Vagina (tissue), 2 donors: ENCODE measurements around the gene JAKMIP3. TPM values are rescaled to one million over a fixed set of nuclear protein-coding genes. Genes with fewer than 3 reads are reported as not detected.

Source experiments
- DNase-seq, 2 donors: peaks; one replicate each; pipeline ENCODE4 v3.0.0-alpha.2; 2017; ENCODE audit errors: extremely low spot score in 2 of 2
- H3K27ac ChIP-seq: fragments of 200-600 bp; sonication (generic); one replicate; pipeline ENCODE4 v1.5.1; 2019
- H3K27me3 ChIP-seq: fragments of 200-600 bp; sonication (generic); one replicate; pipeline ENCODE4 v1.5.1; 2019
- H3K36me3 ChIP-seq, 2 donors: fragments of 200-600 bp; sonication (generic); one replicate each; pipeline ENCODE4 v1.5.1; 2017 to 2019
- H3K4me1 ChIP-seq: fragments of 200-600 bp; sonication (generic); one replicate; pipeline ENCODE4 v1.5.1; 2019
- H3K4me3 ChIP-seq, 2 donors: fragments of 200-600 bp; sonication (generic); 1 replicate in 1 of 2; 2 replicates in 1 of 2; pipeline ENCODE4 v1.5.1; 2016 to 2019
- H3K9me3 ChIP-seq: fragments of 200-600 bp; sonication (generic); one replicate; pipeline ENCODE4 v1.5.1; 2019
- CTCF ChIP-seq, 3 experiments: fragments of 450-650 bp in 2 of 3; fragments of 200-600 bp in 1 of 3; sonication (generic) in 1 of 3; IDR thresholded peaks; one replicate each; pipeline ENCODE4 v1.5.1; 2017 to 2019; ENCODE audit warnings: antibody characterized with exemption in 3 of 3, mild to moderate bottlenecking in 2 of 3, moderate library complexity in 2 of 3
- POLR2A ChIP-seq, 2 donors: fragments of 450-650 bp; IDR thresholded peaks; one replicate each; pipeline ENCODE4 v1.6.1; 2017; ENCODE audit warnings: antibody characterized with exemption in 2 of 2, mild to moderate bottlenecking in 2 of 2, moderate library complexity in 2 of 2
- POLR2AphosphoS5 ChIP-seq, 2 donors: sonication (generic); formaldehyde crosslinking; IDR thresholded peaks; one replicate each; pipeline ENCODE4 v1.9.0; 2017; ENCODE audit warnings: antibody characterized with exemption in 2 of 2, mild to moderate bottlenecking in 2 of 2, low read depth in 1 of 2; ENCODE audit not compliant: insufficient read depth in 1 of 2
- intact Hi-C: fragments of 100-400 bp; cut with DNase I; formaldehyde crosslinking; loops from one replicate; pipeline ENCODE4 v1.15.1; 2023
- total RNA-seq: library from RNA; depleted of rRNA; stranded (reverse); fragments of >200 nt; gene quantifications from one replicate; pipeline ENCODE4 v1.2.3, GENCODE V29; 2016

Gene JAKMIP3
- total RNA-seq, 1 donor from 2014 or later: 0.49 TPM

DNA sequence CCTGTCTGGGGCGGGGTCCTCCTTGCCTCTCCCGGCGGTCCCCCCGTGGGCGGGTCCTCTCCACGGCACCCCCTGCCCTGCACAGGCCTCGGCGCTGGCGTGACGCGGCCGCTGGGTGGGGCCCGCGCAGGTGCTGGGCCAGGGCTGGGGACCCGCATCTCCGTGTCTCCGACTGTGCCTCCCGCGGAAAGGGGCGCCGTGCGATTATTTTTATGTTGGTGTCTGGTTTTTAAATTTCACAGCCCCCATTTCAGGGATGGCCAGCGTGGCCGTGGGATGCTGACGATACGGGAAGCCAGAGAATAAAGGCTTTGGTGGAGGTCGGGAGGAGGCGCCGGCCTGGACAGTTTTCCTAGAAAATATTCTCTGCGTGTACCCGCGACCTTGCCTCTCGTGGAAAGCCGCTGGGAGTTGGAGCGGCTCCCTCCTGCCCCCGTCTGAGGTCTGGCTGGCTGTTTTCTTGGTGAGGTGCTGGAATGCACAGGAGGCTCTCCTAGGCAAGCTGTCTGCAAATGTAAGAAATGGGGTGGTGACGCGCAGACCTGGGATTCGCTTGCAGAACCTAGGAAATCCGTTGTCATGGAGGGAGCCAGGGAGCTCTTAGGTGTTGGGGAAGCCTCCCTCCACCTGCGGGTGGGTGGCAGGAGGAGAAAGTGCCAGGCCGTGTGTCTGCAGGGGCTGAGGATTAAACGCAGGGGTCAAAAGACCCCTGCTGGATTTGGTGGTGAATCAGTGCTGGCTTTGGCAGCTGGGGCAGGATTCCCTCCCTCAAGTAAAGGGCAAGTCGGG is 28.7 kb upstream of the JAKMIP3 start:
- Histone ChIP-seq H3K4me1 (peaks cover 6% of the 10 kb centered on the region), H3K27ac (no peak overlapping the region)
- intact Hi-C loops: no loop called here

GRCh38 chr10:132037676-132037975 is 28.1 kb upstream of the JAKMIP3 start:
- no peak for DNase-seq
- intact Hi-C loops: no loop called here
- Histone ChIP-seq H3K4me1 (peaks cover 6% of the 10 kb centered on the region), H3K27ac (no peak overlapping the region), H3K27me3 (no peaks in the 10 kb centered on the region), H3K4me3 (no peak overlapping the region), H3K9me3 (no peaks in the 10 kb centered on the region), H3K36me3 (no peaks in the 10 kb centered on the region)
- no peak for TF ChIP-seq POLR2A (IDR thresholded peaks at IDR 0.05)
- no peak for TF ChIP-seq POLR2AphosphoS5 (IDR thresholded peaks at IDR 0.05; ENCODE audit: insufficient read depth in 1 of 2, low read depth in 1 of 2)
- TF ChIP-seq CTCF (IDR thresholded peaks at IDR 0.05): no peak

More for the DNA sequence above, 28.7 kb upstream of the JAKMIP3 start:
- DNase-seq: no peak
- Histone ChIP-seq H3K27me3 (no peaks in the 10 kb centered on the region), H3K4me3 (peak overlapping the region; percentile 44 to 57), H3K36me3 (no peaks in the 10 kb centered on the region), H3K9me3 (no peaks in the 10 kb centered on the region)
- TF ChIP-seq POLR2AphosphoS5 (IDR thresholded peaks at IDR 0.05; ENCODE audit: insufficient read depth in 1 of 2, low read depth in 1 of 2): no peak
- no peak for TF ChIP-seq POLR2A (IDR thresholded peaks at IDR 0.05)
- TF ChIP-seq CTCF (IDR thresholded peaks at IDR 0.05): no peak

GRCh38 chr10:132039371-132039770 is 26.4 kb upstream of the JAKMIP3 start:
- no peaks in the 10 kb centered on the region for H3K27me3 ChIP-seq
- H3K36me3 ChIP-seq: no peaks in the 10 kb centered on the region
- TF ChIP-seq CTCF (IDR thresholded peaks at IDR 0.05) (no peak), POLR2A (IDR thresholded peaks at IDR 0.05) (no peak), POLR2AphosphoS5 (IDR thresholded peaks at IDR 0.05; ENCODE audit: insufficient read depth in 1 of 2, low read depth in 1 of 2) (no peak)
- H3K27ac ChIP-seq: no peak overlapping the region
- no peak for DNase-seq
- H3K4me3 ChIP-seq: no peak overlapping the region
- no peaks in the 10 kb centered on the region for H3K9me3 ChIP-seq
- H3K4me1 ChIP-seq: peaks cover 6% of the 10 kb centered on the region
- intact Hi-C loops: no loop called here

GRCh38 chr10:132040046-132040445 is 25.7 kb upstream of the JAKMIP3 start:
- intact Hi-C loops: no loop called here
- Histone ChIP-seq H3K4me1 (peaks cover 6% of the 10 kb centered on the region), H3K4me3 (no peak overlapping the region), H3K27me3 (no peaks in the 10 kb centered on the region), H3K9me3 (no peaks in the 10 kb centered on the region), H3K36me3 (no peaks in the 10 kb centered on the region), H3K27ac (no peak overlapping the region)
- TF ChIP-seq CTCF (IDR thresholded peaks at IDR 0.05) (no peak), POLR2A (IDR thresholded peaks at IDR 0.05) (no peak), POLR2AphosphoS5 (IDR thresholded peaks at IDR 0.05; ENCODE audit: insufficient read depth in 1 of 2, low read depth in 1 of 2) (no peak)
- DNase-seq: no peak

DNA sequence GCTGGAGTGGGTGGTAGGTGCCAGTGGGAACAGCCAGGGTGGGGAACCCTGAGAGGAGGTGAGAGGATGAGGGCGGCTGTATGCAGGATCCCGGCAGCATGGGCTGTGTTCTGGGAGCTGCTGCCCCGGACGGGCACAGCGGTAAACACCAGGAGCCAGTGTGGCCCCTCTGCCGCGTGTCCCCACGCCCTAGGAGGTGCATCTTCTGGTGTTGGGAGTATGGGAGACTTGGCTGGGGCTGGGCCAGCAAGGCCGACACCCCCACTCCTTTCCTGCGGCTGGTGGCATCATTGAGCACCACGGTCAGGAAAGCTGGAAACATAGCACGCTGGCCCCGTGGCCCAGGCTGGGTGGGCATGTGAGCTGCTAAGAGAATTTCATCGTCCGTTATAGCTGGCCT is 24.4 kb upstream of the JAKMIP3 start:
- Histone ChIP-seq H3K36me3 (no peaks in the 10 kb centered on the region), H3K9me3 (no peaks in the 10 kb centered on the region), H3K27ac (no peak overlapping the region), H3K27me3 (no peaks in the 10 kb centered on the region), H3K4me1 (no peaks in the 10 kb centered on the region), H3K4me3 (no peak overlapping the region)
- no peak for DNase-seq
- TF ChIP-seq POLR2AphosphoS5 (IDR thresholded peaks at IDR 0.05; ENCODE audit: insufficient read depth in 1 of 2, low read depth in 1 of 2): no peak
- no peak for TF ChIP-seq POLR2A (IDR thresholded peaks at IDR 0.05)
- no peak for TF ChIP-seq CTCF (IDR thresholded peaks at IDR 0.05)
- intact Hi-C loops: no loop called here
